Esophagus (tissue), 2 donors: ENCODE data around the gene LITAF. TPM values are rescaled to one million over a fixed set of nuclear protein-coding genes. Genes with fewer than 3 reads are reported as not detected.

Experiments used
- H3K27ac ChIP-seq, 2 donors: one replicate each; pipeline ENCODE4 v1.5.1; 2013; ENCODE audit warnings: low read depth in 2 of 2, mild to moderate bottlenecking in 2 of 2, inconsistent platforms in 1 of 2, low read length in 1 of 2, moderate library complexity in 1 of 2
- H3K27me3 ChIP-seq, 2 donors: one replicate each; pipeline ENCODE4 v1.6.1; 2013; ENCODE audit warnings: low read length in 2 of 2, control low read depth in 1 of 2, mild to moderate bottlenecking in 1 of 2; ENCODE audit not compliant: insufficient read depth in 2 of 2, control insufficient read depth in 1 of 2
- H3K36me3 ChIP-seq, 2 donors: one replicate each; pipeline ENCODE4 v1.6.1; 2013; ENCODE audit warnings: low read length in 1 of 2; ENCODE audit not compliant: control insufficient read depth in 2 of 2, insufficient read depth in 2 of 2
- H3K4me1 ChIP-seq, 2 donors: one replicate each; pipeline ENCODE4 v1.6.1; 2013; ENCODE audit warnings: low read length in 1 of 2; ENCODE audit not compliant: control insufficient read depth in 2 of 2, insufficient read depth in 2 of 2
- H3K4me3 ChIP-seq, 2 donors: one replicate each; pipeline ENCODE4 v1.5.1; 2013; ENCODE audit warnings: low read length in 2 of 2, mild to moderate bottlenecking in 2 of 2, low read depth in 1 of 2, moderate library complexity in 1 of 2
- H3K9me3 ChIP-seq, 2 donors: one replicate each; pipeline ENCODE4 v1.6.1; 2013; ENCODE audit warnings: mild to moderate bottlenecking in 2 of 2, low read depth in 1 of 2, low read length in 1 of 2, moderate library complexity in 1 of 2; ENCODE audit not compliant: control insufficient read depth in 2 of 2, insufficient read depth in 1 of 2
- WGBS, 2 donors: extraction: QIAGEN DNeasy Blood & Tissue Kit; methylation state at CpG; one replicate each; pipeline ENCODE4 v1.1.7; 2013; 5-methylcytosine and 5-hydroxymethylcytosine counted together
- polyA plus RNA-seq, 2 donors: library from polyadenylated mRNA; stranded (reverse); fragments of 200-250 nt; gene quantifications; one replicate each; pipeline ENCODE4 v1.2.3, GENCODE V29; 2013
- donor health status: healthy with polysubstance abuse.
- donor health status: Bipolar disorder and iron deficiency.

The LITAF gene
- polyA plus RNA-seq, 2 donors = 10.9 to 28.7 TPM

GRCh38 chr16:11589198-11589550 lies 2.5 kb upstream of the LITAF start:
- Histone ChIP-seq H3K4me3 (no peak overlapping the region), H3K36me3 (no peaks in the 10 kb centered on the region), H3K27me3 (no peaks in the 10 kb centered on the region), H3K4me1 (no peaks in the 10 kb centered on the region), H3K27ac (no peak overlapping the region), H3K9me3 (no peaks in the 10 kb centered on the region)
- WGBS, 2 donors = 96 to 97% methylated on average over 1 of the region's 1 CpG

DNA sequence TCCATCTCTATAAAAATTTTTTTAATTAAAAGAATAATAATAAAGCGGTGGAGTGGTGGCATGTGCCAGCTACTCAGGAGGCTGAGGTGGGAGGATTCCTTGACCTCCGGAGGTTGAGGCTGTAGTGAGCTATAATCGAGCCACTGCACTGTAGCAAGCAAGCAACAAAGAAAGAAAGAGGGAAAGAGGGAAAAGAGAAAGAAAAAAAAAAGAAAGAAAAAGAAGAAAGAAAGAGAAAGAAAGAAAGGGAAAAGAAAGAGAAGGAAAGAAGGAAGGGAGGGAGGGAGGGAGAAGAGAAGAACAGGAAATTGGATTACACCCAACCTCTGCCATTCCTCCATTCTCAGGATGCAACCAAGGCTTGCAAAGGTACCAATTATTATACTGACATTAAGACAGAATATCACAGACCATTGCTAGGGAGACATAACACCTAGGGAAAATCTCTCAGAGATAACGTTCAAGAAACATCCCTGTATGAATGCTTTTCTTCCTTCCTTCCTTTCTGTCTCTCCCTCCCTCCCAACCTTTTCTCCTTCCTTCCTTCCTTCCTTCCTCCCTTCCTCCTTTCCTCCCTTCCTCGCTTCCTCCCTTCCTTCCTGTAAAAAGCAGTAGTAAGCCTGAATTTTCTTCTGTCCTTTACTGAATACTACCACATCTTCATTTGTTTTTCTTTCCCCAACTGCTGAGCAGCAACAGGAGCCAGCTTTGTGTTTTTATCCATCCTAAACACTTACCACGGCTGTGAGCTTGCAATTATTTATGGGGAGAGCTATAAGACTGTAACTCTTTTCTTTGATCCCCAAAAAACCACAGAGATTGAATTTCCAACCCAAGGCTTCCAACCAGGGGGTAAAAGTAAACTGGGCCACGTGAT lies 1.8 kb upstream of the LITAF start:
- H3K27ac ChIP-seq = no peak overlapping the region
- no peaks in the 10 kb centered on the region for H3K4me1 ChIP-seq
- no peaks in the 10 kb centered on the region for H3K9me3 ChIP-seq
- 80 to 84% methylated on average over 7 of the region's 7 CpGs for WGBS, 2 donors
- no peak overlapping the region for H3K4me3 ChIP-seq
- no peaks in the 10 kb centered on the region for H3K27me3 ChIP-seq
- no peaks in the 10 kb centered on the region for H3K36me3 ChIP-seq

DNA sequence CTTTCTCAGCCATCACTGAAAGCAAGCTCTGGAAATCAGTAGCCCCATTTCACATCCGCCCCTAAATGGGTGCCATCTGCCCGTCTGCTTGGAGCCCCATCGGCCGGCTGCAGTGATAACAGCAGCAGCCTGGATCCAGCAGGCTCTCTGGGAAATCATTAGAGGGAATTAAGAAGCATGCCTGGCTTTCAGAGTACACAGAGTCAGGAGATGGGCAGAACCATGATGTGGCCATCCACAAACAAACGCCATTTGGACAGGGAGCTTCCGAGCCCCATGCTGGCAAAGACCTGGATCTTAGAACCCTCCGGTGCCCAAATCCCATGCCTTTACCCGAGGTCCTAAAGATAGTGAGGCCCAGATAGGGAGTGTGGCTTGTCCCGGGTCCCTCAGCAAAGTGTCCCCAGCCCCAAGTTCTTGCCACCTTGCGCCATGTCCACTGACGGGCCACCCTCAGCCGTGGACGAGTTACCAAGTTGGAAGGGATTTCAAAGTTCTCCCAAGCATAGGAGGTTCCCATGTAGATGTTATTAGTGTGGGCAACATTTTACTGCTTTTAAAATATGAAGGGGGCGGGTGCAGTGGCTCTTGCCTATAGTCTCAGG lies 1.0 kb upstream of the LITAF start:
- Histone ChIP-seq H3K27ac (peak overlapping the region; percentile 79 to 87), H3K36me3 (no peaks in the 10 kb centered on the region), H3K4me3 (peak overlapping the region in 1 of 2 donors; percentile 80), H3K27me3 (no peaks in the 10 kb centered on the region), H3K9me3 (no peaks in the 10 kb centered on the region), H3K4me1 (no peaks in the 10 kb centered on the region)
- WGBS, 2 donors = 74 to 75% methylated on average over 14 of the region's 14 CpGs

GRCh38 chr16:11586378-11586855 lies 302 bp downstream of the LITAF start:
- Histone ChIP-seq H3K4me3 (peak overlapping the region; percentile 76 to 80), H3K4me1 (no peaks in the 10 kb centered on the region), H3K27me3 (no peaks in the 10 kb centered on the region), H3K27ac (peak overlapping the region; percentile 86 to 87), H3K36me3 (no peaks in the 10 kb centered on the region), H3K9me3 (no peaks in the 10 kb centered on the region)
- WGBS, 2 donors = 1 to 2% methylated on average over 42 to 48 of the region's 48 CpGs

DNA sequence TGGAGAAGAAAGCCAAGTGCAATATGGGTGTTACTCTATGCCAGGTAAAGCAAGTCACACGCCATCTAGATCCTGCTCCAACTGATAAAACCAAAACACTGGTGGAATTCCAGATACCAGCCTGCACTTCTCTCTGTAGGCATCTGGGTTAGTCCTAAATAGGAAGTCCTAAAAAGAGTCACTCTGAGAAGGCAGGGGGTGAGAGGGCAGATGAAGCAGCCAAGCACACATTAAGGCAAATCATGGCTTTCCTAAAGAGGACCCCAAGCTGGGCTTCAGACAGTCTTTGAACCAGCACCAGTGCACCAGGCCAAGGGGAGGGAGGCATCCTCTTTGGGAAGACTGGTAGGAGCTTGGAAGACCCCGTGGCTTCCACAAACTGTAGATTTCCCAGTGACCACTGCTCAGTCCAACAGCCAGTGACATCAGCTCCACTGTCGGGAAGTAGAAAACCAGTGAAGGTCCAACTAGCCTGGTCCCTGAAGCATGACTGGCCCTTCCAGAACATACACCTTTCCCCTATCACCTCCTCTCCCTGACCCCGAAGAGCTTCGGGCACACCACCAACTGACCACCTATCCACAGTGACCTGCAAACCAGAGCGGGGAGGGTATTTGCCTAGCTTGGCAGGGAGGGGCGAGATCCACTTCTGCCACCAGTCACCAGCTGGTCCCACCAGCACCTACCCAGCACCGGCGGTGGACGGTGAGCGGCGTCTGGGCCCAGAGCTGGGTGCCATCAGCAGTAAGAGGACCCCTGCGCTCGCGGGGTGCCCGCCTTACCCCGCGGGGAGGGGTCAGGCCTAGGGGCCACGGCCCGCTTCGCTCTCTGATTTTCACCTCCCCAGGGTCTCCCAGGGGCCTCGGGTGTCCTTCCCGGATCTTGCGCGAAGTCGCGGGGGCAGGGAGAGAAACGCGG lies 1.0 kb downstream of the LITAF start:
- Histone ChIP-seq H3K9me3 (no peaks in the 10 kb centered on the region), H3K4me3 (peak overlapping the region; percentile 76 to 80), H3K4me1 (no peaks in the 10 kb centered on the region), H3K27ac (peak overlapping the region; percentile 86 to 87), H3K27me3 (no peaks in the 10 kb centered on the region), H3K36me3 (no peaks in the 10 kb centered on the region)
- WGBS, 2 donors = 15 to 18% methylated on average over 29 of the region's 29 CpGs

GRCh38 chr16:11583889-11584565 lies 2.7 kb downstream of the LITAF start:
- Histone ChIP-seq H3K9me3 (no peaks in the 10 kb centered on the region), H3K27me3 (no peaks in the 10 kb centered on the region), H3K4me1 (no peaks in the 10 kb centered on the region), H3K36me3 (no peaks in the 10 kb centered on the region), H3K4me3 (no peak overlapping the region), H3K27ac (peak overlapping the region; percentile 45 to 65)
- WGBS, 2 donors = 14% methylated on average over 7 of the region's 7 CpGs

- Histone ChIP-seq H3K4me3 (no peak overlapping the region), H3K9me3 (no peaks in the 10 kb centered on the region), H3K27ac (no peak overlapping the region), H3K36me3 (no peaks in the 10 kb centered on the region), H3K27me3 (no peaks in the 10 kb centered on the region), H3K4me1 (no peaks in the 10 kb centered on the region)
- WGBS, 2 donors = 65 to 66% methylated on average over 7 of the region's 7 CpGs
Observed at GRCh38 chr16:11583166-11583565, 3.6 kb downstream of the LITAF start.

DNA sequence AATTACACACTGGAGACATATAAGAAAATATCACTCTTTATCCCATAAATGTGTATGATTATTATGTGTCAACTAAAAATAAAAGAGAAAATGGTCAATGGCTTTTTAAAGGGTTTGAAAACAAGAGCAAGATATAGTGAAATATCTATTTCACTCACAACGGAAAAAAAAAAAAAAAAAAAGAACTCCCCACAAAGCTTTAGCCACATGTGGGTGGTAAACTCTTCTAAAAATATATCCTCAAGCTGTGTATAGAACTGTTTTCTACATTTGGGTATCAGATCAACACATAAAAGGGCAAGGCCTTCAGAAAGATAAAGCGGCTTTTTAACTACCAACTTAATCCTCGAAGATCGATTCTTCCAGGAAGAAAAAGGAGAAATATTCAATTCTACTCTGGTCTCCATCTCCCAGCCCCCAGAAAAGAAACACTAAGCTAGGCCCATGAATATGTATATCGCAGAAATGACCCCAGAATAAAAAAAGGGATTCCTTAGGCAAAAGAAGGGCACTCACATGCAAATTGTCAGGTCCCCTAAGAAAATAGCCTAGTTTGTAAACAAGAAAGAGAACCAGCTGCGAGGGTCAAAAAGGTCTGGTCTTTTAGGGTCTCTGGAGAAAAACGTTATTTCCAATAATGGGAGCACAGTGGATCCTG lies 4.4 kb downstream of the LITAF start:
- Histone ChIP-seq H3K9me3 (no peaks in the 10 kb centered on the region), H3K4me1 (no peaks in the 10 kb centered on the region), H3K27me3 (no peaks in the 10 kb centered on the region), H3K36me3 (no peaks in the 10 kb centered on the region), H3K27ac (no peak overlapping the region), H3K4me3 (no peak overlapping the region)
- 61 to 66% methylated on average over 7 of the region's 7 CpGs for WGBS, 2 donors
